HG02678 (cell line): ENCODE measurements around the gene MINDY4.

Experiments used
- ATAC-seq: cut with Tn5 transposase; IDR thresholded peaks from one replicate; pipeline ENCODE4 v1.9.1; 2021; ENCODE audit warnings: mild to moderate bottlenecking, moderate library complexity; ENCODE audit not compliant: unreplicated experiment

The MINDY4 gene

GRCh38 chr7:30899066-30899465 lies 127.8 kb downstream of the MINDY4 start:
- ATAC-seq, result no peak

- ATAC-seq, result no peak
Measured at GRCh38 chr7:30899630-30900029, 128.4 kb downstream of the MINDY4 start.

DNA sequence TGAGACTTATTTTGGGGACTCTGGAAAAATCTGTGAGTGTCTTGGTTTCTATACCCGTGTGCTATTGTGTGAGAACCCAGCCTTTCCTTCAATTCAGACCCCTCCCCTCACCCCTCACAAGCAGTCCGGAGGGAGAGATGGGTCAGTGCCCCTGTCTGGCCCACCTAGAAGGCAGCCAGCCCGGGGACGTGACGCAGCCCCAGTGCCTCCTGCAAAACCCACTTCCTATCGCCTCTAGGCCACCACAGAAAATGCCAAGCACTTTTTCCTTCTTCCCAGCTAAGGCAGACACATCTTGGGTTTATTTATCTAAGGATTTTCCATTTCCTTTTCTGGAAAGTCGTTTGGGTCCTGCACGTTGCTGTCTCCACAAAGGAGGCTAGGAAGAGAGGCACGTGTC lies 128.8 kb downstream of the MINDY4 start:
- no peak for ATAC-seq

- no peak for ATAC-seq
Measured at GRCh38 chr7:30900803-30901362, 129.7 kb downstream of the MINDY4 start.

DNA sequence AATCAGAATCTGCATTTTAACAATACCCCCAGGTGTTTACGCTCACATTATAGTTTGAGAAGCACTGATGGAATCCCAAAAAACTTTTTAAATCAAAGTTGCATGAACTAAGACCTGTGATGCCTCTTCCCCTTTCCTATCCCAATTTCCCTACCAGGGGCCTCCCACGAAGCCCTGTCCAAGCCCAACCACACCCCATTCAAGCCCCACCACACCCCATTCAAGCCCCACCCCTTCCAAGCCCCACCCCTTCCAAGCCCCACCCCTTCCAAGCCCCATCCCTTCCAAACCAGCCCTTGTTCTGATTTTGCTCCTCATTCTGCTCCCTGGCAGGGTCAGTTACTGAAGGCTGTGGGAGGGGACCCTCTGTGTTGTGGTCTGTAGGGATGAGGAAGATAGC lies 130.6 kb downstream of the MINDY4 start:
- no peak for ATAC-seq

GRCh38 chr7:30902466-30902865 lies 131.2 kb downstream of the MINDY4 start:
- ATAC-seq, result no peak

GRCh38 chr7:30903146-30903545 lies 131.9 kb downstream of the MINDY4 start:
- ATAC-seq, result no peak

DNA sequence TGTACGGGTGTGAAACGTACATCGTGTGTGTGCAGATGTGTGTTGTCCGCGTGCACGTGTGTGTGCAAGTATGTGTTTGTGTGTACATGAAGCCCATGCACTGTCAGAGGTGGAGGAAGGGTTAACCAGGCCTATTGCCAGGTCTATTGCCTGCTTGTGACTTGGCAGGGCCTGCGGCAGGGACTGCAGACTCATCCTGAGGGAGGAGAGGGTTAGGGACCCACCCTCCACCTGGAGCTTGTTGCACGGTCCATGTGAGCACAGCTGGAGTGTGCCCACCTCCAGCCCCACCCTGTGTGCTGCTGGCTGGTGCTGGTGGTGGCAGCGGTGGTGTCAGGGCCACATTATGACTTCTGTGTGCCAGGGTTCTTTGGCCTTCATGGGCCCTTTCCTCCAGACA lies 133.3 kb downstream of the MINDY4 start:
- ATAC-seq, result no peak

GRCh38 chr7:30905078-30906012 lies 134.1 kb downstream of the MINDY4 start:
- ATAC-seq, result no peak

DNA sequence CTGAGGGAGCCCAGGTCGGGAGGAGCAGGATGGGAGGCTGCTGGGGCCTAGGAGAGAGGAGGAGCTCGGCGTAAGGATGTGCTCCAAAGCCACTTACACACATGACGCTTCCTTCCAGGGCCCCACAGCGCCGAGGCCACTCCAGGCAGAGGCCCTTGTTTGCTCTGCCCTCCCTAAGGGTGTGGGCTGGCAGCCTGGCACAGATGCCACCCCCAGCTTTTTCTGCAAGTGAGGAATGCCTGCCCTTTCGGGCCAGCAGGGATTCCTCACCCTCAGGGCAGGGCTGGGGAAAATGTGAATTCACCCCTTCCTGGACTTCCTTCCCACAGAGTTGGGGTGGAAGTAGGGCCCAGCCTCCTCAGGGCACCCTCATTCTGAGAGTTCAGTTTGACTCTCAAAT lies 134.8 kb downstream of the MINDY4 start:
- ATAC-seq, result no peak

DNA sequence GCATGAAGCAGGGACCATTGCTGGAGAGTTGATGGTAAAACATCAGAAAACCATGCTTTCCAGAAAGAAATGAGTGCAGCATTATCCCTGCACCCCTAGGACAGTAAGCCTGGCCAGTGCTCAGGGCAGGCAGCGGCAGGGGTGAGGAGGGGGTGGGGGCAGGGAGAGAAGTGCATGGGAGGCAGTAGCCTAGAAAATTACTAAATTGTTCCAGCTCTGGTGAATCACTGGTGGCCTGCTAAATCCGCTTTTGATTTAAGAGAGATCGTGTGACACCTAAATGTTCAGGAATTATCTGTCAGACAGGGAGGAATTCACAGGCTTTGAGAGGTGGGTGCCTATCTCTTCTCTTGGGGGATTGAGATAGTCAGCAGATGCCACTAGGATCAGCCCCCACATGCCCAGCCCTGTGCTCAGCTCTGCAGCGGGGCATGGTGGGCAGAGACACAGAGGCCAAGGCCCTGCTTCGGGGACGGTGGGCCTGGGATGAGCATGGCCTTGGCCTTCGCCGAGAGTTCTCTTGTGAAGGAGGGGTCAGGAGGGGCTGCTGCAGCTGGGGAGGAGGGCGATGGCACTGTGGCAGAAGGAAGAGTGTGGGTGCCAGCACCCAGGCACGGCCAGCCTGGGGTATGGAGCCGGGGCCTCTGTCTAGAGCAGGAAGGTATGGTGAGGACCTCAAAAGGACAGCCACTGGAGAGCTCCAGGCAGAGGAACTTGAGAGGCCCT lies 135.5 kb downstream of the MINDY4 start:
- no peak for ATAC-seq

GRCh38 chr7:30907527-30908267 lies 136.5 kb downstream of the MINDY4 start:
- no peak for ATAC-seq

- ATAC-seq, result no peak
Measured at GRCh38 chr7:30908681-30909080, 137.5 kb downstream of the MINDY4 start.

- ATAC-seq, result no peak
Measured at GRCh38 chr7:30909431-30909830, 138.2 kb downstream of the MINDY4 start.

DNA sequence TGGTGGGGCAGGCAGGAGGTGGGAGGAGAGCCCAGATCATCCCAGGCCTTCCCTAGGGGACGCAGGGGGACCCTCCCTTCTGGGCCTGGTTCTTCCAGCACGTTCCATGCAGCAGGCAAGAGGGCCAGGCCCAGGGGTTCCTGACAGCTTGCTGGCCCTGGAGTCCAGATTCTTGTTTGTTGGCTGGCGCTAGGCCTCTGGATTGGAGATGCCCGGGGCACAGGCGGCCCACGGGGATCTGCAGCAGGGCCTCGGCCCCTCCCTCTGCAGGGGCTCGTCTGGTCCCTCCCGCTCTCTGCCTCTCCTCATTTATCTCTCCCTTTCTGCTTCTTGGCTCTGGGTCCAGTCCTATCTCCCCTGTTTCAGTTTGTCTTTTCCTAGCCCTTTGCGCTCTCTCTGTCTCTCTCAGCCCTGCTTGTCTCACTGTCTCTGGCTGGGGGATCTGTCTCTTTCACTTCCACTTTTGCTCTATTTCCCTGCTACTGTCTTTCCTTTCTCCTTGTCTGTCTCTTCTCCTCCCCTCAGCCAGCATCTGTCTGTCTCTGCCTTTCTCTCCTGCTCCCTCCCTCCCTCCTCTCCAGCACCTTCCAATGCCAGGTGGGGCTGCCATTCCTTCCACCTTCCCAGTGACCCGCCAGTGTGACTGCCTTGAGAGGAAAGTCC lies 139.3 kb downstream of the MINDY4 start:
- no peak for ATAC-seq

DNA sequence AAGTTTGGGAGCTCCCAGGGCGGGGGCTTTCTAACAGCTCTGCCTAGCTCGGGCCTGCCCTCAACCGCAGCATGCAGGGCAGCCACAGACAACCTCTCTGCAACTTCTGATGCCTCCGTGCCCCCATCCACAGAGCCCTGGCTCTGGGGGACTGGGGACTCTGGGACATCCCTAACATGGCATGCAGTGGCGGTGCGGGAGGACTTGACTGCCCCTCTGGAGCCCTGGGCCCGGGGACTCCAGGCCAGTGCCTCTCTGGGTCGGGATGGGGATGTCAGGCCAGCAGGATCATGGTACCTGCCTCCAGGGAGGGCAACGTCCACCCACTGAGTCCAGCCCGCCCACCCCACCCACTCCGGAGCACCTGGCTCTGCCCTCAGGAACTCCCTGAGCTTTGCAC lies 139.9 kb downstream of the MINDY4 start:
- no peak for ATAC-seq

DNA sequence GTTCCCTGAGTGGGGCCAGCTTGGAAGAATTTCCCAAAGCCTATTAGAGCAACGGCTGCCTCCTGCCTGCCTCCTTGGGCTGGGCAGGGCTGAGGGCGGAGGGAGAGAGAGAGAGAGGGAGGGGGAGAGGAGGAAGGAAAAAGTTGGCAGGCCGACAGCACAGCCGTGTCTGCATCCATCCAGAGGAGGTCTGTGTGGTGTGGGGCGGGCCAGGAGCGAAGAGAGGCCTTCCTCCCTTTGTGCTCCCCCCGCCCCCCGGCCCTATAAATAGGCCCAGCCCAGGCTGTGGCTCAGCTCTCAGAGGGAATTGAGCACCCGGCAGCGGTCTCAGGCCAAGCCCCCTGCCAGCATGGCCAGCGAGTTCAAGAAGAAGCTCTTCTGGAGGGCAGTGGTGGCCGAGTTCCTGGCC lies 140.3 kb downstream of the MINDY4 start, which contains the start of gene AQP1:
Gene AQP1, plus strand, starts transcription at position 293 of the 409 bp plus-strand sequence. Its CDS starts 57 bp downstream, at position 350.
- no peak for ATAC-seq

GRCh38 chr7:30912021-30912730 lies 141.0 kb downstream of the MINDY4 start:
- ATAC-seq, result no peak

DNA sequence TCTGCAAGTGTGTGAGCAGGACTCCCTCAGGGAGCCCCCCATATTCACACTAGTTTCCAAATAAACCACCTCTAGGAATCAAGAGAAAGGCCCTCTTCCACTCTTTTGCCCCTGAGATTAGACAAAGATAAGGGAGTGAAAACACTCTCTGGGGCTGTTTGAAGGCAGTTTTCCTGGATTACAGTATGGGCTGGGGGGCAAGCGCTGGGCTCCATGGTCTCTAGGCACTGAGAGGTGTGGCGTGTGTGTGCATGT lies 141.4 kb downstream of the MINDY4 start:
- ATAC-seq, result no peak
